GM19463 (cell line): ENCODE measurements around the gene CD300H.

Experiments
- ATAC-seq: cut with Tn5 transposase; IDR thresholded peaks from one replicate; pipeline ENCODE4 v1.9.1; 2021; ENCODE audit warnings: mild to moderate bottlenecking, moderate library complexity; ENCODE audit not compliant: unreplicated experiment

CD300H gene

DNA sequence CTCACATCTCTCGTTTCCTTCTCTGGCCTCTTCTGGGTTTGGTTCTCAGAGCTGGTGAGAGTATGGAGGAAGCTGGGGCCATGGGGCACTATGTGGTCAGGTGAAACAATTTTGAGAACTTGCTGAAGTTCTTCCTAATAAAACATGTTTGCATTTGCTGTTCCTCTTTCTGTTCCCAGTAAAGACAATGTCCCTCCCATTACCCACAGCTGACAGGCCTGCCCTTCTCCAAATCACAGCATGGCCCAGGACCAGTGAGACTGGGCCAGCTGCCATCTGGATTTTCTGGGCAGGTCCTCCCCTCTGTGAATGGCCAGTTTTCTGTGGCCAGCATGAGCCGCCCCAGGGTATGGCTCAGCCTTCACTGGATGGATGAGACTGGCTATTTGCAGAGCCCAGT is at the start of gene CD300H:
Gene CD300H, minus strand, starts transcription at position 113 of the 400 bp plus-strand sequence.
- no peak for ATAC-seq

GRCh38 chr17:74616696-74617095 is 49.4 kb upstream of the CD300H start:
- no peak for ATAC-seq

GRCh38 chr17:74612046-74612445 is 44.7 kb upstream of the CD300H start:
- no peak for ATAC-seq

- ATAC-seq: no peak
These were observed 42.8 kb upstream of the CD300H start for GRCh38 chr17:74610108-74610507.

- ATAC-seq: no peak
These were observed 41.2 kb upstream of the CD300H start for GRCh38 chr17:74608511-74608910.

DNA sequence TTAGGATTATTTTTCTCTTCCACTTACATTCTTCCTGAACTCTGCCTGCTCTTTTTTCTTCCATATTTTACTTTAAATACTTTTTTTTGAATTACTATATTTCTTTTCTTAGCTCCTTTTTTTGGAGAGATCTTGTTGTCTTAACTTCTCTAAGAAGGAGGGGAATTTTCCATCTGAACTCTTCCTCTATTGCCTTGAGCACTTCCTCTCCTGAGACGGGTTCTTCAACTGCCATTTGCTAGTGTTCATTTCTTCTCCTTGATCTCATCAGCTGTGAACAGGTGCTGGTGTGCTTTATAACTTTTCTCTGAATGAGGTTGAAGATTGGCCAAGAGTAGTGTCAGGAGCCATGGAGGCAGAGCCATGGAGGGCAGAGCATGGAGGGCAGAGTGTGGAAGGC is 39.9 kb upstream of the CD300H start:
- no peak for ATAC-seq

GRCh38 chr17:74606050-74606449 is 38.7 kb upstream of the CD300H start:
- no peak for ATAC-seq

DNA sequence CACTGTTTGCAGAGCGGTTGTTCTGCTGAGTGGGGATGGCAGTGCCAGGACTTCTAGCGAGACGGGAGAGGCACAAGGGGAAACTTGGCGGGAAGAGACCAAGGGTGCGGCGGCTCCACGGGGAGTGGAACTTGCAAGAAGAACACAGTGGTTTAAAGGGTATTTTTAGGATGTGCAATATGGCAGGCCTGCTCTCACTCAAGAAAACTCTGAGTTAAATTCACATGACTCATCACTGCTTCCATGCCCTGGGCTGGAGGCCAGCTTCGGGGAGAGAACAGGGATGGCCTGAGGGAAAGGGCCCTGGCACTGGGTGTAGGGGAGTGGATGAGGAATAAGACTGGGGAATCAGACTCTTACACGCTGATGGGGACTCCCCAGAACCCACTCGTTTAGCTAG is 38.1 kb upstream of the CD300H start:
- ATAC-seq: no peak

GRCh38 chr17:74604761-74605160 is 37.5 kb upstream of the CD300H start:
- ATAC-seq: no peak

- ATAC-seq: no peak
These were observed 36.9 kb upstream of the CD300H start for GRCh38 chr17:74604200-74604599.

DNA sequence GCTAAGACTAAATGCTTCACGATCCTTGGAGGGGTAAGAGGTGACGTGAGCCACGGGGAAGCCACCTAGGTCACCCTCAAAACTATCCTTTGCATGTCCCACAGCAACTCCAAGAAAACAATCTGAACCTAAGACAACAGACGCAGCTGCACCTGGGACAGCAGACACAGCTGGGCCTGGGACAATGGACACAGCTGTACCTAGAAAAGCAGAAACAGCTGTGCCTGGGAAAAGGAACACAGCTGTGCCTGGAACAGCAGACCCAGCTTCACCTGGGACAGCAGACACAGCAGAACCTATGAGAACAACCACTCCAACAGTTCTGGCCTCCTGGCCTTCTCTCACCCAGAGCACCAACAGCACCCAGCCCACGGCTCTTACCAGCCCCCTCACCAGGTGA is 36.4 kb upstream of the CD300H start:
- ATAC-seq: no peak

DNA sequence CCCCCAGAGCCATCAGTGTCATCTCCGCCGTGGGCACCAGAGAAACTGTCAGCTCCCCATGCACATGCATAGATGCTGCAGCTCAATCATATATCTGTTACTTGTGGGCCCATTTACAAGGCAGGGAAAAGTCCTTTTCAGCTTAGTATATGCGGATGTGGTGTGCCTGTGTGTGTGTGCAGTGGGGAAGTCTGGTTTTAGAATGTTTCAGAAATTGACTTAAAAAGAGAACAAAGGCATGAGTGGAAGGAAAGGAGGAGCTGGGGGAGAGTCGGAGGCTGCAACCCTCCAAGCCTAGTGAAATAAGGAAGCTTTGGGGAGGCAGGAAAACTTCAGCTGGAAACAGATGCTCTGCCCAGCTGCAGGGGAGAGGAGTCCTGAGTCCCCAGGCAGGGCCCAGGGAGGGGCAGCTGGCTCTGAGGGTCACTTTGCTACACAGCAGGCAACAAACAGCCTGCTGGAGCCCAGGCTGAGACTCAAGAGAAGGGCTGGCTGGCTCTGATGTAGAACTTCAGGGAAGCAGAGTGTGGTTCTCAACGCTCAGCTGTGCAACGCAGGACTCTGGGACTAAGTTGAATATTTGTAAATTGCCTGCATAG is 35.8 kb upstream of the CD300H start:
- ATAC-seq: no peak

- ATAC-seq: no peak
These were observed 34.7 kb upstream of the CD300H start for GRCh38 chr17:74601944-74602572.

DNA sequence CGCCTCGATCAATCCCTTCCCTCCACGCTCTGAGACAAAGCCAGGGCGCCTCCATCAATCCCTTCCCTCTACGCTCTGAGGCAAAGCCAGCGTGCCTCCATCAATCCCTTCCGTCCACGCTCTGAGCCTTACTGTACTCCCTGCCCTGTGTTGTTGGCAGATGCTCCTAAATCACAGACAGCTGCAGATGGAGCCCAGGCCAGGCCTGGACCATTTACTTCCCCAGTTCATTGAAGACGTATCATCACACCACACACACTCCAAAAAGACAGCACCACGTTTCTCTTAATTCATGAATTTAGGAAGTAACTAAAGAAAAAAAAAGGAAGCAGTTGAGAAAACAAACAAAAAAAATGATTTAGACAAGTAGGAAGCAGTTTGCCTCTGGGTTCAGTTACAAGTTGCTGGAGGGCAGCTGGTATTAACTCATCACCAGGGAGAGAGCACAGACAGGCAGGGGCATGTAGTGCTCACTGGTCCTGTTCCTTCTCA is 32.2 kb upstream of the CD300H start:
- no peak for ATAC-seq

DNA sequence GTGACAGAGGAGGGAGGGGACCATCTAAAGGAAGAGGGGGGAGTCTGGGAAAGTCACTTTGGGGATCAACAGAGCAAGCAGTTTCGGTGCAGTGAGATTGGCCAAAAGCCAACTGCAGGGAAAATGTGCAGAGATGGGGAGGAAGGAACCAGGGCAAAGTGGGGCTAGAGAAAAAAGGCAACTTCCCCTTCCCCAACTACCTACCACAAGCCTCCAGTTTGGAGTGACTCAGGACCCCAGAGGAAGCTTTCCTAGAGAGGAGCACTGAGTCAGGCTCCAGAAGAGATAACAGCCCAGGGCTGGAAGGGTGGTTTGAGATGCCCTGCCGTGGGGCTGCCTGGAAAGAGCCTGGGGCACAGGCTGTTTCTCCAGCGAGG is 31.7 kb upstream of the CD300H start:
- no peak for ATAC-seq

- no peak for ATAC-seq
These were observed 31.2 kb upstream of the CD300H start for GRCh38 chr17:74598346-74599022.

GRCh38 chr17:74597069-74597790 is 29.9 kb upstream of the CD300H start:
- no peak for ATAC-seq

- no peak for ATAC-seq
These were observed 27.9 kb upstream of the CD300H start for GRCh38 chr17:74595037-74595750.

- no peak for ATAC-seq
These were observed 25.0 kb upstream of the CD300H start, which contains the start of gene CD300LD for GRCh38 chr17:74592087-74592990. TSS of gene CD300LD (minus strand) at chr17:74592283. CDS start at chr17:74592202, 81 bp downstream.

GRCh38 chr17:74591503-74591902 is 24.2 kb upstream of the CD300H start:
- ATAC-seq: no peak
